NCI-H2081 (cell line): ENCODE data around the gene SLC6A8.
"Not testable (repeated sequence)": the region's sequence is repeated elsewhere in the genome, so short reads cannot be mapped to it uniquely, and the experiment has no call there.

Source experiments
- DNase-seq, 2 experiments: peaks; one replicate each; lab custom pipeline; 2025; lab: John Stamatoyannopoulos, UW

The SLC6A8 gene

DNA sequence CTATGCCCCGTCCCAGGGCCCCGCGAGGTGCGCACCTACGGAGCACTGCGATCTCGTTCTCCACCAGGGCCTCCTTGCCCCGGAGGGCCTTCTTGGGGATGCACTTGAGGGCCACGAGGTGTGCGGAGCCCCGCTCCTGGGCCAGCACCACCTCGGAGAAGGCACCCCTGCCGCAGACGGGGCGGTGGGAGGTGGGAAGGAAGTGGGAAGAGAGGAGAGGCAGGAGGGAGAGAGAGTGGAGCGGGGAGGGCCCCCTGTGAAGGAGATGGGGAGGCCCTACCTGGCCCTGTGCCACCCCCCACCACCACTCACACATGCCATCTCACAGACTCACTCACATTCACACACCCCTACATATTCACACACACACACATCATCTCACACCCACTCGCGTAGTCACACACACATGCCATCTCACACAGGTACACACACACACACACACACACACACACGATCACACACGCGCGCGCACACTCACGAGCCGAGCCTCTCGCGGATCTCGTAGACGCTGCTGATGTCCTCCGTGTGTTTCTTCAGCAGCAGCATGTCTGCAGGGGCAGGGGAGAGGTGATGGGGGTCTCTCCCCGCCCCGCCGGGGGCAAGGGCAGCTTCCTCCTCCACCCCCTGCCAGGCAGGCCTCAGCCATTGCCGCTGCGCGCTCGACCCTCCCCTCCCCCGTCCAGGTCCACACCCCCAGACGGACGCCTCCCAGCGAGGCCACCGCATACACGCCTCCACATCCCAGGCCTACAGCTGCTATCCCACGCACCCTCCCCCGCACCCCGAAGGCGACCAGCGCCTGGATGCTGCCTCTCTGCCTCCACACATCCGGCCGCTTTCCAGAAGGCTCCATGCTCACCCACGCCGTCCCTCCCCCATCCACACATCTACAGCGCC, 14.9 kb upstream of the SLC6A8 start:
- DNase-seq: no peak

GRCh38 chrX:153673428-153674218, 14.1 kb upstream of the SLC6A8 start, which contains the start of gene PNCK:
TSS of gene PNCK (minus strand) at chrX:153673813. CDS start at chrX:153673076, 737 bp downstream.
- DNase-seq: no peak

GRCh38 chrX:153674219-153674851, 13.4 kb upstream of the SLC6A8 start:
- no peak for DNase-seq

GRCh38 chrX:153681175-153681574, 6.6 kb upstream of the SLC6A8 start:
- DNase-seq: no peak

DNA sequence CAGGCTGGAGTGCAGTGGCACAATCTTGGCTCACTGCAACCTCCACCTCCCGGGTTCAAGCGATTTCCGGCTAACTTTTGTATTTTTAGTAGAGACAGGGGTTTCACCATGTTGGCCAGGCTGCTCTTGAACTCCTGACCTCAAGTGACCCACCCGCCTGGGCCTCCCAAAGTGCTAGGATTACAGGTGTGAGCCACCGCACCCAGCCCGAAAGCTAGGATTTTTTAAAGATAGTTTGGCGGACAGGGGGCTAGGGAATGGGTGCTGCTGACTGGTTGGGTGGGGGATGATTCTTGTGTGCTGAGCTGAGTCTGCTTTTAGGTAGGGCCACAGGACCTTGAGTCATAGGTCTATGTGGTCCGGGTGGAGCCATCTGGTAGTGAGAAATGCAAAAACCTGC, 4.2 kb upstream of the SLC6A8 start:
- not testable (repeated sequence) for DNase-seq

GRCh38 chrX:153684467-153685155, 3.1 kb upstream of the SLC6A8 start:
- no peak for DNase-seq

- DNase-seq: no peak
These were observed 2.6 kb upstream of the SLC6A8 start for GRCh38 chrX:153685156-153685536.

DNA sequence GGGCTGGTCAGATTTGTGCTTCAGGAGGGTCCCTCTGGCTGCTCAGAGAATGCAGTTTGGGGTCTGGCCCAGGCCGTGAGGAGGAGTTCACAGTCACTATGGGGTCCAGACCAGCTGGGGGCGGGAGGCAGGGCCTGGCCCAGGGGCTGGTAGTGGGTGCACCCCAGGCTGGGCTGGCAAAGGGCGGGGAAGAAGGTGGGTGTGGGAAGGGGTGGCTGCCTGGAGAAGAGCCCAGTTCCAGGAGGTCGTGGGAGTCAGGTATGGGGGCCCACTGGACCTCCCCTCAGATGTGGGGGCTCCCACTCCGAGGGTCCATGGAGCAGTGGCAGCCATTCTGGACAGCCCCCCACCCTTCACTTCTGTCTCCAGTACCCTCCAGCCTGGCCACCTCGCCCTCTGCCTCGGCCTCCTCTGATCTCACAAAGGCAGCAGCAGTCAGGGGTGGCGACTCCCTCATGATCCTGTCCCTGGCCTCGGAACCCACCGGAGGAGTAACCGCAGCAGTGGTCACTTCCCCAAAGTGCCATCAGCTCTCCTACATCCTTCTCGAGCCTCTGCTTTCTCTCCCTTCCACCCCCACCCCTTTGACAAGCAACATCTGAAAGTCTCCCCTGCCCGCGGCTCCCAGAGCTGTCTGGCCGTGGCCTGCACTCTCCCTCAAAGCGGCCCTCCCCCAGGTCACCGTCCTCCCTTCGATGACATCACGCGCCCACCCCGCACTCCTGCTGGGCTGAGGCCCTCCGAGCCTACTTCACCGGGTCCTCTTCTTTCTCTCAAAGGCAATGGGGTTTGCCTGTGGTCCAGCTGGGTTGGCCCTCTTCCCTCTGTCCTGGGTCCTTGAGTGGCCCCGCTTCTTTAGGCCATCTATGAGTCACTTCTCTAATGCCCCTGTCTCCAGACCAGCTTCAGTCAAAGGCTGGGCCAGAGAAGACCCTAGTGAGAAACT, 1.7 kb upstream of the SLC6A8 start:
- DNase-seq: no peak

GRCh38 chrX:153686711-153687110, 1.0 kb upstream of the SLC6A8 start:
- no peak for DNase-seq

DNA sequence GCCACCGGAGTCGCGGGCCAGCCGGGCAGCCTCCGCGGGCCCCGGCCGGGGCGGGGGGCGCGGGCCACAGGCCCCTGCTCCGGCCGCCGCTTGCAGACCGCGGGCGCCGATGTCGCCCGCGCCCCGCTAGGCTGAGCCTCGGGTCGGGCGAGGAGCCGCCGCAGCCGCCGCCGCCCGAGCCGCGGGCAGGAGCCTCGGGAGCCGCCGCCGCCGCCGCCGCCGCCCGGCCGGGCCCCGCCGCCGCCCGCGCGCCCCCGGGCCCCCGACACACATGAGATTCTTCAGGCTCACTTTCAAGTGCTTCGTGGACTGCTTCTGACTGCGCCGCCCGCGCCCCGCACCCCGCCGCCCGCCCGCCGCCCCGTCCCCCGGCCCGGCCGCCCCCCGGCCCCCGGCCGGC, 345 bp downstream of the SLC6A8 start:
- no peak for DNase-seq

- no peak for DNase-seq
These were observed 780 bp downstream of the SLC6A8 start for GRCh38 chrX:153688506-153688905.

GRCh38 chrX:153688911-153689590, 1.3 kb downstream of the SLC6A8 start:
- no peak for DNase-seq

DNA sequence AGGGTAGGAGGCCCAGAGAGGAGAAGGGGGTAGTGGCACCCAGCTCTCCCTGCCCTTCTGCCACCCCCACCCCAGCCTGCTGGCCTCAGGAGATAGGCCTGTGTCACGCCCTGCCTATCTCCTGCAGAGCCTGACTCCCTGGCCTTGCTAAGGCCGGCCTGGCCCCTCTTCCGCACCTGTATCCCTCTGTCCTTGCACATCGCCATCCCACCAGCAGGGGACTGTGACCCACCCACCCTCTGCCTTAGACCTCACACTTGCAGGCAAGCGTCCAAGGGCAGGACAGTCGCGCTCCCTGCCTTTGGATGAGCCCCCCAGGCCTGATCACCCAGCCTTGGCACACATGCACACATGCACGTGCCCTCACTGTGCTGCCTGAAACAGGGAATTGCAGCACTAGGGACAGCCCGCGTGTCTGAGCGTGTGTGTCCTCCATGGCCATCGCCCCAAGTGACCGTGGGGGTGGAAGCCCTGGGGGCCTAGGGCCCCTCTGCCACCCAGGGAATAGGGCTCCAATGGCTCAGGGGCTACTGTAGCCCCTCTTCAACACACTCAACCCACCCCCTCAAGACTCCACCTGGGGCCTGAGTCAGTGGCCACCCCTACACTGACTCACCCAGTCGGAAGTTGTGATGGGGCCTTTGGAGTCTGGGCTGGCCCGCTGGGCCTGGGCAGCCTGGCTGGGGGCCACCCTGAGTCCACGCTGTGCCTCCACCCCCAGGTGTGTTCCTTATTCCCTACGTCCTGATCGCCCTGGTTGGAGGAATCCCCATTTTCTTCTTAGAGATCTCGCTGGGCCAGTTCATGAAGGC, 2.1 kb downstream of the SLC6A8 start:
- DNase-seq: no peak

DNA sequence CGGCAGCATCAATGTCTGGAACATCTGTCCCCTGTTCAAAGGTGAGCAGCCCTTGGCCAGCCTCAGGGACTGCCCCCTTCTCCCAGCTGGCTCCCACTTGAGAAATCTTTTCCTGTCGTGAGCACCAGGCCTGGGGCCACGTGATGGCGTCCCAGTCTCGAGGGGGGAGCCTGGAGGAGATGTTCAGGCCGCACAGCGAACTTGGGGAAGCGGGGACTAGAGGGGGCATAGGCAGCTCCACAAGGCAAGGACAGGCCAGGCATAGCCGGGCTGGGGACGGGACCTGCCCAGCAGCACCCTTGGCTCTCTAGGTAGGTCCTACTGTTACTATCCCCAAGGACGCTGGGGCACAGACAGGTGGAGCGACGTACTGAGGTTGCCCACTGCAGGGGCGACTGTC, 2.7 kb downstream of the SLC6A8 start:
- no peak for DNase-seq

GRCh38 chrX:153691032-153691827, 3.5 kb downstream of the SLC6A8 start:
- not testable (repeated sequence) for DNase-seq

DNA sequence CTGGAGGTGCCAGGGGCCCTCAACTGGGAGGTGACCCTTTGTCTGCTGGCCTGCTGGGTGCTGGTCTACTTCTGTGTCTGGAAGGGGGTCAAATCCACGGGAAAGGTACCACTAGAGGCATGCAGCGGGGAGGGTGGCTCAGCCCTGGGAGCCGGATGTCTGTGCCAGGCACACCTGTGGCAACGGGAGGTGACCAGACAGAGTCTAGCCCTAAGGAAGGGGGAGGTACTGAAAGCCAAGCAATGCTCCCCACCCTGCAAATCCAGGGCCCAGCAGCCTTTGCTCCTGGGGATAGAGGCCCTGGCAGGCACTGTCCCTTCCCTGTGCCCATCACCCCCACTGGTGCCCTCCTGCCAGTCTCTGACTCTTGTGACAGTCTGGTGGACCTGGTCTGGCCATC, 4.3 kb downstream of the SLC6A8 start:
- no peak for DNase-seq

- no peak for DNase-seq
These were observed 5.0 kb downstream of the SLC6A8 start for GRCh38 chrX:153692611-153693156.
